Loucy (cell line): ENCODE data around the gene ARMC8.

Experiments used
- H2AFZ ChIP-seq: fragments of 200-600 bp; sonication (generic); 2 replicates; pipeline ENCODE4 v1.6.0; 2016; ENCODE audit warnings: antibody characterized with exemption, mild to moderate bottlenecking, low read length, moderate library complexity
- H3F3A ChIP-seq: fragments of 200-600 bp; 2 replicates; pipeline ENCODE4 v1.6.0; 2016; ENCODE audit warnings: antibody characterized with exemption, low read depth, mild to moderate bottlenecking
- H3K27me3 ChIP-seq: fragments of 200-600 bp; sonication (generic); 2 replicates; pipeline ENCODE4 v1.6.1; 2014; ENCODE audit warnings: low read length, mild to moderate bottlenecking; ENCODE audit not compliant: insufficient read depth, poor library complexity, severe bottlenecking
- H3K36me3 ChIP-seq: fragments of 200-600 bp; sonication (generic); 2 replicates; pipeline ENCODE4 v1.6.1; 2016; ENCODE audit warnings: low read length; ENCODE audit not compliant: insufficient read depth
- H3K4me1 ChIP-seq: fragments of 200-600 bp; sonication (generic); 2 replicates; pipeline ENCODE4 v1.5.1; 2014; ENCODE audit warnings: low read length, mild to moderate bottlenecking; ENCODE audit not compliant: insufficient read depth, poor library complexity, severe bottlenecking
- H3K4me2 ChIP-seq: fragments of 200-600 bp; sonication (generic); 2 replicates; pipeline ENCODE4 v1.6.0; 2014; ENCODE audit warnings: antibody characterized with exemption, low read length, low read depth, mild to moderate bottlenecking; ENCODE audit not compliant: poor library complexity, severe bottlenecking
- H3K4me3 ChIP-seq: fragments of 200-600 bp; sonication (generic); 2 replicates; pipeline ENCODE4 v1.5.1; 2014; ENCODE audit warnings: low read length, mild to moderate bottlenecking, mixed read lengths; ENCODE audit not compliant: poor library complexity, severe bottlenecking
- H3K79me2 ChIP-seq: fragments of 200-600 bp; sonication (generic); 2 replicates; pipeline ENCODE4 v1.6.1; 2014; ENCODE audit warnings: low read length; ENCODE audit not compliant: insufficient read depth
- H3K9ac ChIP-seq: fragments of 200-600 bp; sonication (generic); 2 replicates; pipeline ENCODE4 v1.6.0; 2014; ENCODE audit warnings: mild to moderate bottlenecking, low read depth, low read length, moderate library complexity; ENCODE audit not compliant: poor library complexity, severe bottlenecking
- H3K9me2 ChIP-seq: fragments of 200-600 bp; sonication (generic); replicated peaks from 2 replicates; pipeline ENCODE4 v1.6.1; 2016; ENCODE audit warnings: low read depth, low read length, mixed read lengths
- H3K9me3 ChIP-seq: fragments of 200-600 bp; sonication (generic); 2 replicates; pipeline ENCODE4 v1.6.1; 2014; ENCODE audit warnings: mild to moderate bottlenecking, antibody characterized with exemption, low read length, low read depth; ENCODE audit not compliant: insufficient read depth
- H4K20me1 ChIP-seq: fragments of 200-600 bp; sonication (generic); 2 replicates; pipeline ENCODE4 v1.6.0; 2014; ENCODE audit warnings: antibody characterized with exemption, low read length, mild to moderate bottlenecking; ENCODE audit not compliant: insufficient read depth, poor library complexity, severe bottlenecking
- EZH2phosphoT487 ChIP-seq: fragments of 200-600 bp; IDR thresholded peaks from 2 replicates; pipeline ENCODE4 v1.6.1; 2018; ENCODE audit warnings: antibody characterized with exemption, mild to moderate bottlenecking, moderate library complexity, borderline replicate concordance
- TF ChIP-seq, protein P1 (sequence below): fragments of 200-600 bp; sonication (generic); conservative IDR thresholded peaks from 2 replicates; pipeline ENCODE4 v1.5.1; 2014; ENCODE audit warnings: mild to moderate bottlenecking, antibody characterized with exemption, low read length

The ARMC8 gene

GRCh38 chr3:138344754-138345153, 157.7 kb downstream of the ARMC8 start:
- Histone ChIP-seq H3K9me3 (no peaks in the 10 kb centered on the region), H3K36me3 (no peaks in the 10 kb centered on the region), H3K4me2 (no peak overlapping the region), H3K4me3 (no peak overlapping the region), H3K27me3 (no peaks in the 10 kb centered on the region), H3K79me2 (no peaks in the 10 kb centered on the region), H2AFZ (no peak overlapping the region), H3K9me2 (no peaks in the 10 kb centered on the region), H3K4me1 (no peaks in the 10 kb centered on the region), H3K9ac (no peak overlapping the region), H4K20me1 (no peaks in the 10 kb centered on the region), H3F3A (no peaks in the 10 kb centered on the region)
- TF ChIP-seq, protein P1, sequence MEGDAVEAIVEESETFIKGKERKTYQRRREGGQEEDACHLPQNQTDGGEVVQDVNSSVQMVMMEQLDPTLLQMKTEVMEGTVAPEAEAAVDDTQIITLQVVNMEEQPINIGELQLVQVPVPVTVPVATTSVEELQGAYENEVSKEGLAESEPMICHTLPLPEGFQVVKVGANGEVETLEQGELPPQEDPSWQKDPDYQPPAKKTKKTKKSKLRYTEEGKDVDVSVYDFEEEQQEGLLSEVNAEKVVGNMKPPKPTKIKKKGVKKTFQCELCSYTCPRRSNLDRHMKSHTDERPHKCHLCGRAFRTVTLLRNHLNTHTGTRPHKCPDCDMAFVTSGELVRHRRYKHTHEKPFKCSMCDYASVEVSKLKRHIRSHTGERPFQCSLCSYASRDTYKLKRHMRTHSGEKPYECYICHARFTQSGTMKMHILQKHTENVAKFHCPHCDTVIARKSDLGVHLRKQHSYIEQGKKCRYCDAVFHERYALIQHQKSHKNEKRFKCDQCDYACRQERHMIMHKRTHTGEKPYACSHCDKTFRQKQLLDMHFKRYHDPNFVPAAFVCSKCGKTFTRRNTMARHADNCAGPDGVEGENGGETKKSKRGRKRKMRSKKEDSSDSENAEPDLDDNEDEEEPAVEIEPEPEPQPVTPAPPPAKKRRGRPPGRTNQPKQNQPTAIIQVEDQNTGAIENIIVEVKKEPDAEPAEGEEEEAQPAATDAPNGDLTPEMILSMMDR: no peak
- no peak for TF ChIP-seq EZH2phosphoT487
